SK-N-MC (cell line): ENCODE data around the gene PLPP7.
A peak's percentile ranks its signal among the peaks of the same experiment; 100 is the strongest.
"Not testable (repeated sequence)": the region's sequence is repeated elsewhere in the genome, so short reads cannot be mapped to it uniquely, and the experiment has no call there.

Experiments used
- DNase-seq: peaks from one replicate; pipeline ENCODE4 v3.0.0-alpha.2; 2011; ENCODE audit warnings: low read depth, low spot score
- H3K27ac ChIP-seq: fragments of 200-600 bp; sonication (generic); 2 replicates; pipeline ENCODE4 v1.5.1; 2016; ENCODE audit warnings: mixed run types
- H3K36me3 ChIP-seq: fragments of 200-600 bp; sonication (generic); 2 replicates; pipeline ENCODE4 v1.6.1; 2017; ENCODE audit warnings: antibody characterized with exemption, low read length, mixed read lengths; ENCODE audit not compliant: insufficient read depth
- H3K4me3 ChIP-seq: fragments of 200-600 bp; sonication (generic); 2 replicates; pipeline ENCODE4 v1.5.1; 2016
- H3K9ac ChIP-seq: fragments of 200-600 bp; sonication (generic); 2 replicates; pipeline ENCODE4 v1.8.0; 2017; ENCODE audit warnings: mixed run types, mixed read lengths; ENCODE audit not compliant: insufficient read length
- H3K9me3 ChIP-seq: fragments of 200-600 bp; sonication (generic); 2 replicates; pipeline ENCODE4 v1.6.1; 2017; ENCODE audit warnings: low read depth, mild to moderate bottlenecking, antibody characterized with exemption, low read length, moderate library complexity, mixed read lengths
- EZH2 ChIP-seq: fragments of 200-600 bp; sonication (generic); IDR thresholded peaks from one replicate; pipeline ENCODE4 v1.6.1; 2017; ENCODE audit warnings: antibody characterized with exemption
- FOXP2 ChIP-seq: optimal IDR thresholded peaks from 2 replicates; pipeline ENCODE3; 2011; ENCODE audit warnings: mild to moderate bottlenecking, moderate library complexity; ENCODE audit not compliant: insufficient read depth; ENCODE audit errors: extremely low read length, control extremely low read depth
- POLR2AphosphoS5 ChIP-seq: IDR thresholded peaks from 2 replicates; pipeline ENCODE4 v1.6.1; 2012; ENCODE audit warnings: mild to moderate bottlenecking, low read depth, low read length, borderline replicate concordance

The PLPP7 gene

DNA sequence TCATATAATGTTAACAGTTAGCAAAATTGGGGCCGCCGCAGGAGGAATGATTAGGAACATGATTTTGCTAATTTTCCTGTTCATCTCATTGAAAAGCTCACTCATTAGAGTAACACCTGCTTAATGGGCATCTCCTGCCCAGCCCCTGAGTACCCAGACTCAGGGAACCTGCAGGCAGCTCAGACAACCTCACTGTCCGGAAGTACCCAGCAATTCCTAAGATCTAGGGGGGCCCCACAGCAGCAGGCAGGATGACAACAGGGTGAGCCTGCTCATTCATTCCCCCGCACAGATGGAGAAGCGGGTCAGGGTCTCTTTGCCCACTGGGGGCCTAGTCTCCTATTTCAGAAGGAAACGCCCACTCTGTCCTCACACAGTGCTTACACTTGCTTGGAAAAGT, 25.8 kb upstream of the PLPP7 start:
- no peaks in the 10 kb centered on the region for H3K36me3 ChIP-seq
- TF ChIP-seq EZH2 (no peak), FOXP2 (no peak), POLR2AphosphoS5 (no peak)
- no peak overlapping the region for H3K9ac ChIP-seq
- no peaks in the 10 kb centered on the region for H3K9me3 ChIP-seq
- no peak overlapping the region for H3K27ac ChIP-seq
- H3K4me3 ChIP-seq: no peak overlapping the region
- no peak for DNase-seq

DNA sequence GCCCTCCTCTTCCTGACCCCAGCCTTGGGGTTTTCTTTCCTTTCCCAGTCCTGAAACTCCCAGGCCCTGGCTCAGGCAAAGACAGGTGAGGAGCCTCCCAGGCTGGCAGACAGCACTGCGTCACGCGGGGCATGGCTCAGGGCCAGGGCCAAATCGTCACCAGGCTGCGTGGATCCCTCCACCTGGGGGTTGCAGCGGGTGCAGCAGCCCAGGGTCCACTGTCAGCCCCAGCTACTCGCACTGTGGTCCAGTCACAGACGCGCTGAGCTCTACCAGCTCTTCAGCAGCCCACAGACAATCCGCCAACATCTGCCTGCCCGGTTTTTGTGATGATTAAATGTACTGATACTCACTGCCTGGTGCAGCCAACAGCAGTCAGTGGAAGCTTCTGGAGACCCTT, 25.3 kb upstream of the PLPP7 start:
- no peak for DNase-seq
- Histone ChIP-seq H3K9me3 (no peaks in the 10 kb centered on the region), H3K36me3 (no peaks in the 10 kb centered on the region), H3K27ac (no peak overlapping the region), H3K4me3 (no peak overlapping the region), H3K9ac (no peak overlapping the region)
- no peak for TF ChIP-seq FOXP2
- no peak for TF ChIP-seq POLR2AphosphoS5
- no peak for TF ChIP-seq EZH2

- TF ChIP-seq FOXP2 (no peak), POLR2AphosphoS5 (no peak), EZH2 (no peak)
- H3K4me3 ChIP-seq: no peak overlapping the region
- H3K36me3 ChIP-seq: no peaks in the 10 kb centered on the region
- H3K9ac ChIP-seq: no peak overlapping the region
- no peaks in the 10 kb centered on the region for H3K9me3 ChIP-seq
- DNase-seq: no peak
- no peak overlapping the region for H3K27ac ChIP-seq
These were observed 23.0 kb upstream of the PLPP7 start for GRCh38 chr9:131266266-131267229.

- H3K36me3 ChIP-seq: no peaks in the 10 kb centered on the region
- no peak for TF ChIP-seq EZH2
- TF ChIP-seq FOXP2: no peak
- no peak for TF ChIP-seq POLR2AphosphoS5
- H3K9me3 ChIP-seq: no peaks in the 10 kb centered on the region
- H3K9ac ChIP-seq: no peak overlapping the region
- no peak overlapping the region for H3K4me3 ChIP-seq
- H3K27ac ChIP-seq: no peak overlapping the region
- no peak for DNase-seq
These were observed 19.1 kb upstream of the PLPP7 start for GRCh38 chr9:131270171-131271015.

DNA sequence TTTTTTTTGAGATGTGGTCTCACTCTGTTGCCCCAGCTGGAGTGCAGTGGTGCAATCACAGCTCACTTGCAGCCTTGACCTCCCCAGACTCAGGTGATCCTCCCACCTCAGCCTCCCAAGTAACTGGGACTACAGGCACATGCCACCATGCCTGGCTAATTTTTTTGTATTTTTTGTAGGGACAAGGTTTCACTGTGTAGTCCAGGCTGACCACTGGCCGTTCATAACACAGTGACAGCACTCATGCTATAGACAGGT, 18.6 kb upstream of the PLPP7 start:
- H3K4me3 ChIP-seq, DNase-seq, H3K36me3 ChIP-seq, H3K9me3 ChIP-seq, H3K27ac ChIP-seq, H3K9ac ChIP-seq: not testable (repeated sequence)

GRCh38 chr9:131271506-131271931, 18.0 kb upstream of the PLPP7 start:
- DNase-seq: no peak
- no peak for TF ChIP-seq FOXP2
- no peak for TF ChIP-seq EZH2
- no peak for TF ChIP-seq POLR2AphosphoS5
- Histone ChIP-seq H3K4me3 (no peak overlapping the region), H3K9ac (no peak overlapping the region), H3K36me3 (no peaks in the 10 kb centered on the region), H3K9me3 (no peaks in the 10 kb centered on the region), H3K27ac (no peak overlapping the region)

DNA sequence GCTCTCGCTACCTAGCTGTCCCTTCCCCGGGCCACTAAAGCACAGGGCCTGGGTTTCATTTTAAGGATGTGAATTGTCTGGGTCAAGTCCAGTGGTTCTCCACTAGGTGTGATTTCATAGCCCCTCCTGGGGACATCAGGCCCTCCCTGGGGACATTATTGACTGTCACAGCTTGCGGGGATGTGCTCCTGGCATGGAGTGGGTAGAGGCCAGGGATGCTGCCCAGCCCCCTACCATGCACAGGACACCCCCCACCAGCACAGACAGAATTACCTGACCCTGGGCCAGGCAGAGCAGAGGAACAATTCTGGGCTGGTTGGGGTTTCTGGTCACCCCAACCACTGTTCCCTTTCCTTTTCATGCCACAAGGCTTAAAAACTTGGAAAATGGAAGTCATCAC, 17.3 kb upstream of the PLPP7 start:
- no peak overlapping the region for H3K27ac ChIP-seq
- no peak for DNase-seq
- no peak overlapping the region for H3K4me3 ChIP-seq
- no peaks in the 10 kb centered on the region for H3K9me3 ChIP-seq
- TF ChIP-seq FOXP2: no peak
- TF ChIP-seq EZH2: no peak
- TF ChIP-seq POLR2AphosphoS5: no peak
- H3K36me3 ChIP-seq: no peaks in the 10 kb centered on the region
- H3K9ac ChIP-seq: no peak overlapping the region

- no peak for TF ChIP-seq EZH2
- TF ChIP-seq POLR2AphosphoS5: no peak
- no peak for TF ChIP-seq FOXP2
- peak overlapping the region; percentile 62 for H3K27ac ChIP-seq
- no peaks in the 10 kb centered on the region for H3K9me3 ChIP-seq
- H3K4me3 ChIP-seq: 0 out of 2 replicates have a peak overlapping the region, but pooled peaks have one; percentile 28
- no peak overlapping the region for H3K9ac ChIP-seq
- H3K36me3 ChIP-seq: no peaks in the 10 kb centered on the region
- DNase-seq: no peak
These were observed 16.2 kb upstream of the PLPP7 start for GRCh38 chr9:131273146-131273855.
